ENCODE results near the gene C6orf62. TPM values are rescaled to one million over a fixed set of nuclear protein-coding genes. Genes with fewer than 3 reads are reported as not detected.
"Not testable (repeated sequence)": the region's sequence is repeated elsewhere in the genome, so short reads cannot be mapped to it uniquely, and the experiment has no call there.

Gene C6orf62
- total RNA-seq, 1 donor from 2014 or later = 155 TPM

- peaks cover 7% of the 10 kb centered on the region for H3K27me3 Mint-ChIP-seq (ENCODE audit: unreplicated experiment)
- peaks cover 13% of the 10 kb centered on the region for H3K9me3 Mint-ChIP-seq (ENCODE audit: unreplicated experiment)
- H3K4me1 Mint-ChIP-seq (ENCODE audit: low read depth, unreplicated experiment) = peaks cover 40% of the 10 kb centered on the region
- DNase-seq = no peak
- peak overlapping the region; percentile 98 for H3K4me3 Mint-ChIP-seq (ENCODE audit: unreplicated experiment)
- TF ChIP-seq CTCF (IDR thresholded peaks at IDR 0.05; ENCODE audit: partially characterized antibody, unreplicated experiment) = no peak
- peaks cover 6% of the 10 kb centered on the region for H3K36me3 Mint-ChIP-seq (ENCODE audit: unreplicated experiment)
- H3K27ac Mint-ChIP-seq (ENCODE audit: unreplicated experiment) = no peak overlapping the region
These were observed 55.8 kb downstream of the C6orf62 start for GRCh38 chr6:24663189-24663588.

- no peak for TF ChIP-seq CTCF (IDR thresholded peaks at IDR 0.05; ENCODE audit: partially characterized antibody, unreplicated experiment)
- peaks cover 3% of the 10 kb centered on the region for H3K27me3 Mint-ChIP-seq (ENCODE audit: unreplicated experiment)
- H3K36me3 Mint-ChIP-seq (ENCODE audit: unreplicated experiment) = peaks cover 3% of the 10 kb centered on the region
- peak overlapping the region; percentile 7 for H3K4me3 Mint-ChIP-seq (ENCODE audit: unreplicated experiment)
- no peak for DNase-seq
- H3K4me1 Mint-ChIP-seq (ENCODE audit: low read depth, unreplicated experiment) = peaks cover 36% of the 10 kb centered on the region
- peaks cover 11% of the 10 kb centered on the region for H3K9me3 Mint-ChIP-seq (ENCODE audit: unreplicated experiment)
- H3K27ac Mint-ChIP-seq (ENCODE audit: unreplicated experiment) = peak overlapping the region; percentile 5
These were observed 56.7 kb downstream of the C6orf62 start for GRCh38 chr6:24662236-24662635.

GRCh38 chr6:24661759-24662158 lies 57.2 kb downstream of the C6orf62 start:
- not testable (repeated sequence) for H3K36me3 Mint-ChIP-seq (ENCODE audit: unreplicated experiment); H3K27ac Mint-ChIP-seq (ENCODE audit: unreplicated experiment); H3K9me3 Mint-ChIP-seq (ENCODE audit: unreplicated experiment); DNase-seq; H3K27me3 Mint-ChIP-seq (ENCODE audit: unreplicated experiment)
- H3K4me1 Mint-ChIP-seq (ENCODE audit: low read depth, unreplicated experiment) = peaks cover 34% of the 10 kb centered on the region
- H3K4me3 Mint-ChIP-seq (ENCODE audit: unreplicated experiment) = peak overlapping the region; percentile 10

DNA sequence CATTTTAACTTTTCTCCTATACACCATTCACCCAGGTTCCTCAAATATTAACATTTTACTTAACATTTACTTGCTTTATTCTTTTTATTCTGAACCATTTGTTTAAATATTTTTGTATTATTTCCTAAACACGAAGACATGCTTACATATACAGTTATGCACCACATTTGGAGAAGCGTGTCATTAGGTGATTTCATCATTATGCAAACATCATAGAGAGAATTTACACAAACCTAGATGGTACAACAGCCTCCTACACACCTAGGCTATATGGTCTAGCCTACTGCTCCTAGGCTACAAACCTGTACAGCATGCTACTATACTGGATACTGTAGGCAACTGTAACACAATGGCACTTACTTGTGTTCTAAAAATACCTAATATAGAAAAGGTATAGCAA lies 58.8 kb downstream of the C6orf62 start:
- no peaks in the 10 kb centered on the region for H3K36me3 Mint-ChIP-seq (ENCODE audit: unreplicated experiment)
- peaks cover 2% of the 10 kb centered on the region for H3K27me3 Mint-ChIP-seq (ENCODE audit: unreplicated experiment)
- no peak overlapping the region for H3K4me3 Mint-ChIP-seq (ENCODE audit: unreplicated experiment)
- DNase-seq = no peak
- no peak overlapping the region for H3K27ac Mint-ChIP-seq (ENCODE audit: unreplicated experiment)
- peaks cover 5% of the 10 kb centered on the region for H3K9me3 Mint-ChIP-seq (ENCODE audit: unreplicated experiment)
- no peak for TF ChIP-seq CTCF (IDR thresholded peaks at IDR 0.05; ENCODE audit: partially characterized antibody, unreplicated experiment)
- H3K4me1 Mint-ChIP-seq (ENCODE audit: low read depth, unreplicated experiment) = peaks cover 33% of the 10 kb centered on the region

DNA sequence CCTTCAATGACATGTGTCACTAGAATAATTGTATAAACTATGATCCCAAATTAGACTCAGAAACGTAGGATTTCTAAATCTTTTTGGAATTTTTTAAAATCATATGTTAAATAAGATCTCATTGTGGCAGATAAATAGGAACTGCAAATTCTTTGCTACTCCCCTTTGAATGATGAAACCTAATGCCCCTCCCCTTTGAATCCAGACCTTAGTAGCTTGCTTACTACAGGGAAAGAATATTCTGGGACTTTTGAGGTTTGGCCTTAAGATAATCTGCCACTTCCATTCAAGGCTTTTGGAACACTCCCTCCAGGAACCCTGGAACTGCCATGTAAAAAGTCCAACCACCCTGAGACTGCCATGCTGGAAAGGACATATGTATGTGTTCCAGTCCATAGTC lies 59.4 kb downstream of the C6orf62 start:
- H3K9me3 Mint-ChIP-seq (ENCODE audit: unreplicated experiment) = peaks cover 3% of the 10 kb centered on the region
- H3K4me3 Mint-ChIP-seq (ENCODE audit: unreplicated experiment) = peak overlapping the region; percentile 12
- H3K27ac Mint-ChIP-seq (ENCODE audit: unreplicated experiment) = no peak overlapping the region
- no peak for TF ChIP-seq CTCF (IDR thresholded peaks at IDR 0.05; ENCODE audit: partially characterized antibody, unreplicated experiment)
- peaks cover 28% of the 10 kb centered on the region for H3K4me1 Mint-ChIP-seq (ENCODE audit: low read depth, unreplicated experiment)
- no peaks in the 10 kb centered on the region for H3K36me3 Mint-ChIP-seq (ENCODE audit: unreplicated experiment)
- H3K27me3 Mint-ChIP-seq (ENCODE audit: unreplicated experiment) = peaks cover 2% of the 10 kb centered on the region
- no peak for DNase-seq
